AG04449 (cell line): ENCODE data around the gene POU2F3.

ENCODE experiments used
- CTCF ChIA-PET: fragments of 350-600 bp; formaldehyde crosslinking; extraction: SDS; loops from one replicate; lab custom pipeline; 2021; ENCODE audit warnings: antibody characterized with exemption; lab: Yijun Ruan, JAX
- POLR2A ChIA-PET: fragments of 400-600, 350-600 bp; formaldehyde crosslinking; extraction: SDS; loops from one replicate; lab custom pipeline; 2020; ENCODE audit warnings: antibody characterized with exemption, inconsistent platforms; lab: Yijun Ruan, JAX
- DNase-seq: peaks from one replicate; pipeline ENCODE4 v3.0.0-alpha.2; 2010; ENCODE audit warnings: low read depth, low spot score
- H3K4me3 ChIP-seq: 2 replicates; pipeline ENCODE4 v1.5.1; 2011; ENCODE audit warnings: low read depth, mild to moderate bottlenecking, control low read depth, low read length
- TF ChIP-seq, protein P1 (sequence below): IDR thresholded peaks from one replicate; pipeline ENCODE4 v1.5.1; 2011; ENCODE audit warnings: mild to moderate bottlenecking, moderate library complexity, low read length, control low read depth, inconsistent platforms; ENCODE audit not compliant: insufficient read depth; ENCODE audit errors: missing control alignments

POU2F3 gene

GRCh38 chr11:120226242-120226641 is 13.7 kb upstream of the POU2F3 start:
- H3K4me3 ChIP-seq, result no peak overlapping the region
- TF ChIP-seq, protein P1, sequence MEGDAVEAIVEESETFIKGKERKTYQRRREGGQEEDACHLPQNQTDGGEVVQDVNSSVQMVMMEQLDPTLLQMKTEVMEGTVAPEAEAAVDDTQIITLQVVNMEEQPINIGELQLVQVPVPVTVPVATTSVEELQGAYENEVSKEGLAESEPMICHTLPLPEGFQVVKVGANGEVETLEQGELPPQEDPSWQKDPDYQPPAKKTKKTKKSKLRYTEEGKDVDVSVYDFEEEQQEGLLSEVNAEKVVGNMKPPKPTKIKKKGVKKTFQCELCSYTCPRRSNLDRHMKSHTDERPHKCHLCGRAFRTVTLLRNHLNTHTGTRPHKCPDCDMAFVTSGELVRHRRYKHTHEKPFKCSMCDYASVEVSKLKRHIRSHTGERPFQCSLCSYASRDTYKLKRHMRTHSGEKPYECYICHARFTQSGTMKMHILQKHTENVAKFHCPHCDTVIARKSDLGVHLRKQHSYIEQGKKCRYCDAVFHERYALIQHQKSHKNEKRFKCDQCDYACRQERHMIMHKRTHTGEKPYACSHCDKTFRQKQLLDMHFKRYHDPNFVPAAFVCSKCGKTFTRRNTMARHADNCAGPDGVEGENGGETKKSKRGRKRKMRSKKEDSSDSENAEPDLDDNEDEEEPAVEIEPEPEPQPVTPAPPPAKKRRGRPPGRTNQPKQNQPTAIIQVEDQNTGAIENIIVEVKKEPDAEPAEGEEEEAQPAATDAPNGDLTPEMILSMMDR, result no peak
- CTCF ChIA-PET, result interaction anchor here (1.3 to 45.4 kb wide), 7 partner anchors 7 to 73 kb away, joined by 3 to 1135 read pairs (median 71); partner anchors contain the start of gene OAF
- POLR2A ChIA-PET, result no interaction called here
- no peak for DNase-seq

- H3K4me3 ChIP-seq, result no peak overlapping the region
- ChIA-PET POLR2A (no interaction called here), CTCF (interaction anchor here (1.3 to 45.4 kb wide), 6 partner anchors 9 to 72 kb away, joined by 3 to 1135 read pairs (median 115); no protein-coding TSS in a partner anchor)
- DNase-seq, result no peak
- TF ChIP-seq, protein P1, result no peak
Observed at GRCh38 chr11:120226714-120227113, 13.2 kb upstream of the POU2F3 start.

DNA sequence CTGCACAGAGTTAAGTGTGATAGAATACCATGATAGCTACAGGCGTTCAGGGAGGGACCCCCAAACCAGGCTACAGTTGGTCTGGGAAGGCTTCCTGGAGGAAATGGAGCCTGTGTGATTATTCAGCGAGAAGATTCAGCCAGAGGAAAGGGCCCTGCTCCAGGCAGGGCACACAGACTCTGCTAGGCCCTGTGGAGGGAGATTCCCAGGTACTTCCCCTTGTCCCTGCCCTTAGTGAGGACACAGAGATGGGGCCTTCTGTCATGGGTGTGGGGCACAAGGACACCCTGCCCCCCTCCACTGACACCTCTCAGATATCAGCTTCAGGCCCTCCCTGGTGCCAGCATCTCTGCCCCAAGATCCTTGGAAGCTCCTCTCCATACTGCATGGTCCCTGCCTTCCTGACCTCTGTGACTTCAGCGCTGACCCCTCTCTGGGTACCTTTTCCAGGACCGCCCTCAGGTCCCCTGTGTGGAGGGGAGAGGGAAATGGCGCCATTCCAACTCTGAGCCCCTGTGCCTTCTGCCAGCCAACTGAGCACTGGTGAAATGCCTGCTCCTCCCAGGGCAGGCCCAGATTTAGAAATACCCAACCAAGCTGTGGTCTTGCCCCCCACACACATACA is 12.6 kb upstream of the POU2F3 start:
- TF ChIP-seq, protein P1, result no peak
- DNase-seq, result no peak
- no peak overlapping the region for H3K4me3 ChIP-seq
- CTCF ChIA-PET, result interaction anchor here (1.0 to 45.4 kb wide), 6 partner anchors 11 to 72 kb away, joined by 3 to 1135 read pairs (median 115); no protein-coding TSS in a partner anchor
- POLR2A ChIA-PET, result no interaction called here

DNA sequence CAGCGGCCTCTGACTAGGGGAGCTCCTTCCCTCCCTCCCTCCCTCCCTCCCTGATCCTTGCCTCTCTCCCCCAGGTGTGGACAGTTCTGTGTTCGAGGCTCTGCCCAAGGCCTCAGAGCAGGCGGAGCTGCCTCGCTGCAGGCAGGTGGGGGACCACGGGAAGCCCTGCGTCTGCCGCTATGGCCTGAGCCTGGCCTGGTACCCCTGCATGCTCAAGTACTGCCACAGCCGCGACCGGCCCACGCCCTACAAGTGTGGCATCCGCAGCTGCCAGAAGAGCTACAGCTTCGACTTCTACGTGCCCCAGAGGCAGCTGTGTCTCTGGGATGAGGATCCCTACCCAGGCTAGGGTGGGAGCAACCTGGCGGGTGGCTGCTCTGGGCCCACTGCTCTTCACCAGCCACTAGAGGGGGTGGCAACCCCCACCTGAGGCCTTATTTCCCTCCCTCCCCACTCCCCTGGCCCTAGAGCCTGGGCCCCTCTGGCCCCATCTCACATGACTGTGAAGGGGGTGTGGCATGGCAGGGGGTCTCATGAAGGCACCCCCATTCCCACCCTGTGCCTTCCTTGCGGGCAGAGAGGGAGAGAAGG is 11.1 kb upstream of the POU2F3 start:
- CTCF ChIA-PET, result interaction anchor here (0.7 to 45.4 kb wide), 16 partner anchors 9 to 89 kb away, joined by 3 to 1135 read pairs (median 8); partner anchors contain the start of genes OAF and POU2F3
- TF ChIP-seq, protein P1, result peak; percentile 13
- POLR2A ChIA-PET, result no interaction called here
- no peak for DNase-seq
- H3K4me3 ChIP-seq, result no peak overlapping the region

GRCh38 chr11:120229451-120230424 is 10.2 kb upstream of the POU2F3 start:
- DNase-seq, result no peak
- TF ChIP-seq, protein P1, result peak; percentile 56
- H3K4me3 ChIP-seq, result no peak overlapping the region
- ChIA-PET CTCF (interaction anchor here (0.7 to 45.4 kb wide), 21 partner anchors 8 to 122 kb away, joined by 3 to 1135 read pairs (median 6); partner anchors contain the start of genes OAF and POU2F3), POLR2A (no interaction called here)
